ENCODE measurements around the gene MAN2B2. TPM values are rescaled to one million over a fixed set of nuclear protein-coding genes. Genes with fewer than 3 reads are reported as not detected.

Gene MAN2B2
- total and polyA plus RNA-seq, 2 of the 8 experiments (the other 6 are each of a cell fraction or from before 2014, with no cell fraction given) = 3.3 to 4.0 TPM

GRCh38 chr4:6542951-6543350 lies 32.0 kb upstream of the MAN2B2 start:
- no peak overlapping the region for H3K9ac ChIP-seq (replicated peaks in 1 of 4; ENCODE audit: extremely low read depth in 1 of 4, low read depth in 3 of 4, low read length in 3 of 4)
- POLR2A ChIA-PET (ENCODE audit: partially characterized antibody) = interaction anchor here (0.9 kb wide), 1 partner anchor 313 kb away, joined by 3 read pairs; no protein-coding TSS in a partner anchor
- H2AK5ac ChIP-seq (ENCODE audit: low read depth, low read length) = no peak overlapping the region
- no peak overlapping the region for H4K91ac ChIP-seq (replicated peaks; ENCODE audit: insufficient read length, low read length)
- no peak overlapping the region for H3K4me2 ChIP-seq (ENCODE audit: insufficient read depth in 1 of 2, low read depth in 2 of 2, low read length in 2 of 2)
- CTCF ChIA-PET (ENCODE audit: partially characterized antibody) = interaction anchor here (0.7 to 1.4 kb wide), 5 partner anchors 175 to 293 kb away, joined by 3 to 4 read pairs (median 3); no protein-coding TSS in a partner anchor
- no peak overlapping the region for H4K8ac ChIP-seq (ENCODE audit: extremely low read depth, insufficient read depth, low read length)
- no peak overlapping the region for H3K23ac ChIP-seq (ENCODE audit: insufficient read length)
- no peak overlapping the region for H2BK120ac ChIP-seq (replicated peaks; ENCODE audit: low read depth, low read length)
- no peaks in the 10 kb centered on the region for H3K36me3 ChIP-seq (ENCODE audit: control insufficient read depth in 2 of 4, insufficient read depth in 4 of 4, low read length in 3 of 4)
- H3K4me3 ChIP-seq (ENCODE audit: extremely low read depth in 1 of 4, insufficient read depth in 2 of 4, low read depth in 3 of 4, low read length in 4 of 4) = no peak overlapping the region
- no peak overlapping the region for H2AFZ ChIP-seq (ENCODE audit: low read length)
- no peak overlapping the region for H2BK20ac ChIP-seq (ENCODE audit: low read length)
- H3K79me1 ChIP-seq (ENCODE audit: low read depth, low read length) = no peaks in the 10 kb centered on the region
- no peak overlapping the region for H2BK5ac ChIP-seq (ENCODE audit: low read depth, low read length)
- no peak overlapping the region for H2BK12ac ChIP-seq (ENCODE audit: low read depth, low read length)
- WGBS, 2 experiments (ENCODE audit: extremely low coverage in 1 of 2, insufficient coverage in 1 of 2, insufficient read length in 1 of 2, insufficient replicate concordance in 2 of 2, low coverage in 1 of 2, low lambda C conversion rate in 2 of 2, missing lambda C conversion rate in 1 of 2) = 96% methylated on average over 12 of the region's 12 CpGs; no CpG with 5 or more reads in 1 of the 2 experiments
- H3K4ac ChIP-seq (replicated peaks; ENCODE audit: insufficient read length, low read depth, low read length) = no peak overlapping the region
- H3K14ac ChIP-seq (ENCODE audit: insufficient read length) = no peak overlapping the region
- H3K4me1 ChIP-seq (replicated peaks in 1 of 4; ENCODE audit: control insufficient read depth in 3 of 4, insufficient read depth in 4 of 4, low read length in 3 of 4) = no peaks in the 10 kb centered on the region
- H4K20me1 ChIP-seq (replicated peaks in 1 of 2; ENCODE audit: control insufficient read depth in 1 of 2, insufficient read depth in 2 of 2, low read length in 2 of 2) = peaks cover 0 to 3% of the 10 kb centered on the region in 2 experiments
- H3K18ac ChIP-seq (ENCODE audit: extremely low read depth, low read length) = no peak overlapping the region
- no peaks in the 10 kb centered on the region for H3K23me2 ChIP-seq (ENCODE audit: low read depth, low read length)
- H3K79me2 ChIP-seq (ENCODE audit: control insufficient read depth in 1 of 2, insufficient read depth in 2 of 2, low read length in 2 of 2) = no peaks in the 10 kb centered on the region
- no peak for TF ChIP-seq ZNF274 (IDR thresholded peaks at IDR 0.05; ENCODE audit: borderline replicate concordance, extremely low read depth, low read length)
- no peak for TF ChIP-seq RNF2 (IDR thresholded peaks at IDR 0.05; ENCODE audit: borderline replicate concordance, low read depth, low read length, missing control alignments, poor library complexity, severe bottlenecking)
- TF ChIP-seq HDAC6 (IDR thresholded peaks at IDR 0.05; ENCODE audit: low read depth, low read length) = no peak
- no peak for TF ChIP-seq JUN (IDR thresholded peaks at IDR 0.05; ENCODE audit: low read depth, low read length)
- no peak for TF ChIP-seq POU5F1 (IDR thresholded peaks at IDR 0.05; ENCODE audit: low read depth, low read length)
- no peak for TF ChIP-seq EZH2 (IDR thresholded peaks at IDR 0.05; ENCODE audit: low read depth, low read length, severe bottlenecking)
- no peak for TF ChIP-seq EP300 (IDR thresholded peaks at IDR 0.05; ENCODE audit: borderline replicate concordance in 1 of 2, low read depth in 2 of 2, low read length in 2 of 2)
- no peak for TF ChIP-seq ATF2 (IDR thresholded peaks at IDR 0.05; ENCODE audit: low read length)
- no peak for TF ChIP-seq TBP (IDR thresholded peaks at IDR 0.05; ENCODE audit: low read depth, low read length)
- TF ChIP-seq TAF7 (optimal IDR thresholded peaks at IDR 0.05; ENCODE audit: borderline replicate concordance, low read depth, low read length) = no peak
- no peak for TF ChIP-seq SRF (IDR thresholded peaks at IDR 0.05; ENCODE audit: low read depth, low read length)
- H2BK15ac ChIP-seq (ENCODE audit: low read length) = no peak overlapping the region
- H3K9me3 ChIP-seq (ENCODE audit: insufficient read depth in 2 of 2, low read depth in 1 of 2, low read length in 1 of 2) = peaks cover 0 to 5% of the 10 kb centered on the region in 2 experiments; a peak in 2 of 4 replicates
- H3K56ac ChIP-seq (replicated peaks; ENCODE audit: insufficient read length, low read depth, low read length) = no peak overlapping the region
- FAIRE-seq = no peak
- H3K27ac ChIP-seq (ENCODE audit: low read depth, low read length) = no peak overlapping the region
- peaks cover 0 to 2% (median 0%) of the 10 kb centered on the region in 4 experiments; a peak in 1 of 7 replicates for H3K27me3 ChIP-seq (replicated peaks in 1 of 4; ENCODE audit: control insufficient read depth in 3 of 4, extremely low read depth in 1 of 4, insufficient read depth in 3 of 4, low read length in 3 of 4)
- no peak for DNase-seq (ENCODE audit: low read depth in 1 of 2, low spot score in 2 of 2)
- H4K5ac ChIP-seq (ENCODE audit: insufficient read length, low read depth, low read length) = no peak overlapping the region

Data from H1 (cell line).